ENCODE measurements around the gene RPLP2. TPM values are rescaled to one million over a fixed set of nuclear protein-coding genes. Genes with fewer than 3 reads are reported as not detected.

Gene RPLP2
- total RNA-seq, 5 donors from 2014 or later (not counting 1 experiment from before 2014, with no cell fraction given) = 4,736 to 5,826 (median 5,260) TPM

DNA sequence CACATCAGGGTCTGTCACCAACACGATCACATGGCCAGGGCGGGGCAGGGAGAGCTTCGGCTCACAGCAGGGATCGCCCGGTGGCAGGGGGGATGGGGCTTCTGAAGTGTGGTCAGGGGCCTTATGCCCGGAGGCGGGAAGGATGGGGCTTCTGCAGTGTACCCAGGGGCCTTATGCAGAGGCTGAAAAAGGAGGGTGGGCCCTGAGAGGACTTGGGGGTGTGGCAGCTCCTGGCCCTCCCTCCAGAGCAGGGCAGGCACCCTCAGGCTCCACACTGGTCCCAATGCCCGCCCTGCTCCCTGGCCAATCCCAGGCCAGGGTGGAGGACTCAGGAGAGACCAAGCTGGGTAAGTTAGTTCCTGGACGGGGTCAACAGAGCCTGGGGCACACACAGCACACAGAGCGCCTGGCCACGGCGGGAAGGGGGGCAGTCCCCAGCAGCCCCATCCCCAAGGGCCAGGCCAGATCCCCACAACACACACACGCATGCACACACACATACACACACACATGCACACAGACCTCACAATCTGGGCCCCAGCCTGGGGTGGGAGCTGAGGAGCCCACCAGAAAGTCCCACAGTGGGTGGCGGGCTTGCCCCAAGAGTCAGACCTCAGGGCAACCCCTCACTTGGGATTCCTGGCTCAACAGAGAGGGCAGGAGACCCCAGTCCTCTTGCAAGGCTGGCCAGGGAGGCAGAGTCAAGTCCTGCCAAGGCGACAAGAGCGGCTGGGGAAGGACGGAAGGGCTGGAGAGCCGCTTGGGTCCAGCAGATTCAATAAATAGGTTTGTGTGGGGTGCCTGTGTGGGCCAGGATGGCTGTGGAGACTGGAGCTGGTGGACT lies 18.8 kb upstream of the RPLP2 start:
- Mint-ChIP-seq H3K27me3 (peaks cover 0 to 7% of the 10 kb centered on the region in 2 donors), H3K4me3 (no peak overlapping the region), H3K36me3 (peaks cover 3% of the 10 kb centered on the region), H3K27ac (no peak overlapping the region), H3K4me1 (peaks cover 3 to 11% (median 5%) of the 10 kb centered on the region in 3 donors), H3K9me3 (no peaks in the 10 kb centered on the region)
- 94% methylated on average over 12 of the region's 18 CpGs for WGBS (ENCODE audit: insufficient coverage)
- H3K4me3 ChIP-seq (ENCODE audit: control insufficient read depth in 1 of 2, extremely low read depth in 1 of 2, low read length in 1 of 2) = no peak overlapping the region
- H3K36me3 ChIP-seq (ENCODE audit: control insufficient read depth in 2 of 2, extremely low read depth in 1 of 2, insufficient read depth in 1 of 2, low read length in 1 of 2) = peaks cover 6 to 26% of the 10 kb centered on the region in 2 donors
- peaks cover 0 to 33% of the 10 kb centered on the region in 2 experiments for H3K27me3 ChIP-seq (replicated peaks in 1 of 2; ENCODE audit: control insufficient read depth in 2 of 2, extremely low read depth in 1 of 2, insufficient read depth in 2 of 2, low read length in 1 of 2)
- no peak for ATAC-seq (replicated peaks in 1 of 4)
- H3K4me1 ChIP-seq (ENCODE audit: control insufficient read depth in 1 of 2, extremely low read depth in 1 of 2, insufficient read depth in 2 of 2, low read length in 2 of 2) = peaks cover 4 to 45% of the 10 kb centered on the region in 2 experiments
- POLR2A ChIA-PET = no interaction called here
- H3K27ac ChIP-seq (ENCODE audit: low read length) = no peak overlapping the region
- DNase-seq = no peak
- H3K9me3 ChIP-seq = no peaks in the 10 kb centered on the region
- CTCF ChIA-PET = no interaction called here

DNA sequence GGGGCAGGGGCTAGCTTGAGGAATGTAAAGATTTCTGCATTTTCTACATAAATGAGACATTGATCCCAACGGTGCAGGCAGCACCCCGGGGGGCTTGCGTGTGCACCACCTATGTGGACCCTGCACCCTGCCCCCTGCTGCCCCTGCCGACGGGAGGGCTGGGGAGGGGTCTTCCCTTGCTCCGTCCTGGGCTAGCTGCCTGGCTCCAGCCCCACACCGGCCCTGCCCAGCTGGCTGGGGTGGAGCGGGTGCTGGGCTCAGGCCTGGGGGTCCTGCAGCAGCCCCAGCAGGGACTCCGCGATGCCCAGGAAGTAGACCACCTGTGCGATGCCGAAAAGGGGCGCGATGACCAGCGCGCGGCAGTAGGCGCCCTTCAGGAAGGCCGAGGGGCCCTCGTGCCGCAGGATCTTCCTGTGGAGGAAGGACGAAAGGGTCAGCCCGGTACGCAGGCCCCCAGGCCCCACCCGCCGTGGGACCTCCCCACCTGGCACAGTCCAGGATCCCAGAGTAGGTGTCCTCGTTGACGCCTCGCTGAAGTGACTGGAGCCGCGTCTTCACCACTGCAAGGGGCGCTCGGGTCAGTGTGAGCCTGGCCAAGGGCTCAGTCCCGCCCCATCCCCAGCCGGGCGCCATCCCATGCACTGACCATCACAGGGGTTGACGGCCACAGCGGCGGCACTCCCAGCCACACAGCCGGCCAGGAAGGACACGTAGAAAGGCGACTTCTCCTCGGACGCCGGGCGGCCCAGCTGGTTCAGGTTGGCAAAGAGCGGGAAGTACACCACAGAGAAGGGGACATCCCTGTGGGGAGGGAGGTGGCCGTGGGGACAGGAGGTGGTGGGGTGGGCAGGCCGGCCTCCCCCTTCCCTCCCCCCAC lies 17.9 kb upstream of the RPLP2 start:
- Mint-ChIP-seq H3K9me3 (no peaks in the 10 kb centered on the region), H3K27ac (no peak overlapping the region), H3K27me3 (peaks cover 0 to 7% of the 10 kb centered on the region in 2 donors), H3K36me3 (peaks cover 3% of the 10 kb centered on the region), H3K4me3 (no peak overlapping the region), H3K4me1 (peaks cover 9 to 19% (median 12%) of the 10 kb centered on the region in 3 donors)
- ATAC-seq (replicated peaks in 1 of 4) (no peak), DNase-seq (no peak)
- POLR2A ChIA-PET = no interaction called here
- Histone ChIP-seq H3K4me3 (ENCODE audit: control insufficient read depth in 1 of 2, extremely low read depth in 1 of 2, low read length in 1 of 2) (no peak overlapping the region), H3K9me3 (no peaks in the 10 kb centered on the region), H3K27ac (ENCODE audit: low read length) (no peak overlapping the region), H3K27me3 (replicated peaks in 1 of 2; ENCODE audit: control insufficient read depth in 2 of 2, extremely low read depth in 1 of 2, insufficient read depth in 2 of 2, low read length in 1 of 2) (peaks cover 0 to 33% of the 10 kb centered on the region in 2 experiments), H3K4me1 (ENCODE audit: control insufficient read depth in 1 of 2, extremely low read depth in 1 of 2, insufficient read depth in 2 of 2, low read length in 2 of 2) (peaks cover 11 to 54% of the 10 kb centered on the region in 2 experiments), H3K36me3 (ENCODE audit: control insufficient read depth in 2 of 2, extremely low read depth in 1 of 2, insufficient read depth in 1 of 2, low read length in 1 of 2) (peaks cover 6 to 26% of the 10 kb centered on the region in 2 donors)
- CTCF ChIA-PET = no interaction called here
- 97% methylated on average over 33 of the region's 49 CpGs for WGBS (ENCODE audit: insufficient coverage)

DNA sequence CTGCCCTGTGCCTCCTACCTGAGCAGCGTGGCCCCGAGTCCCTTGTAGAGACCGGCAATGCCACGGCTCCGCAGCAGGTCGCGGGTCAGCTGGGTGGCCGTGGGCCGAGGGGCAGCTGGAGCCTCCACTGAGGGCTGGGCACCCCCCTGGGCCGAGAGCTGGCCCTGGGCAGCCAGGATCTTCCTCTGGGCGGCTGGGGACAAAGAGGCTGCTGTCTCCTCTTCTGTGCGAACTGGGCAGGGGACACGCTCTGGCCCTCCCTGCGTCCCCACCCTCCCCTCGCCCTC lies 17.3 kb upstream of the RPLP2 start:
- Histone ChIP-seq H3K4me3 (ENCODE audit: control insufficient read depth in 1 of 2, extremely low read depth in 1 of 2, low read length in 1 of 2) (no peak overlapping the region), H3K27me3 (replicated peaks in 1 of 2; ENCODE audit: control insufficient read depth in 2 of 2, extremely low read depth in 1 of 2, insufficient read depth in 2 of 2, low read length in 1 of 2) (peaks cover 0 to 33% of the 10 kb centered on the region in 2 experiments), H3K36me3 (ENCODE audit: control insufficient read depth in 2 of 2, extremely low read depth in 1 of 2, insufficient read depth in 1 of 2, low read length in 1 of 2) (peaks cover 6 to 26% of the 10 kb centered on the region in 2 donors), H3K27ac (ENCODE audit: low read length) (no peak overlapping the region), H3K4me1 (ENCODE audit: control insufficient read depth in 1 of 2, extremely low read depth in 1 of 2, insufficient read depth in 2 of 2, low read length in 2 of 2) (peaks cover 16 to 60% of the 10 kb centered on the region in 2 experiments), H3K9me3 (no peaks in the 10 kb centered on the region)
- 97% methylated on average over 9 of the region's 15 CpGs for WGBS (ENCODE audit: insufficient coverage)
- Mint-ChIP-seq H3K36me3 (peaks cover 3% of the 10 kb centered on the region), H3K27me3 (peaks cover 0 to 7% of the 10 kb centered on the region in 2 donors), H3K4me1 (peaks cover 15 to 24% (median 16%) of the 10 kb centered on the region in 3 donors), H3K9me3 (no peaks in the 10 kb centered on the region), H3K4me3 (no peak overlapping the region), H3K27ac (no peak overlapping the region)
- POLR2A ChIA-PET = no interaction called here
- ATAC-seq (replicated peaks in 1 of 4) = no peak
- no peak for DNase-seq
- CTCF ChIA-PET = no interaction called here

DNA sequence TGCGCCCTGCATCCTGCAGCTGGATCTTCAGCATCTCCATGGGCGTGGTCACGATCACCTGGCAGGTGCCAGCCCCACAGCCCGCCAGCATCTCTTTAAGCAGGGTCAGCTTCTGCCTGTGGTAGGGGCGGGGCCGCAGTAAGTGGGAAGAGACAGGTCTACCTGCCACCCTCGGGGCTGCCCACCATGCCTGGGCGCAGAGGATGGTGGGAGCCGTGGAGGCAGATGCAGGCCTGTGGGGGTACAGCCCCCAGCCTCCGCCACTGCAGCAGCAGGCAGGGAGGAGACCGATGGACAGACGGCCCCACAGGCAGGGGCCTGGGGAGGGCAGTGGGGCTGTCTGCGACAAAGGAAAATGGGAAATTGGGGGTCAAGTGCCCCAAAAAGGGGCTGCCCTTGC lies 16.9 kb upstream of the RPLP2 start:
- Histone ChIP-seq H3K27ac (ENCODE audit: low read length) (no peak overlapping the region), H3K4me3 (ENCODE audit: control insufficient read depth in 1 of 2, extremely low read depth in 1 of 2, low read length in 1 of 2) (no peak overlapping the region), H3K4me1 (ENCODE audit: control insufficient read depth in 1 of 2, extremely low read depth in 1 of 2, insufficient read depth in 2 of 2, low read length in 2 of 2) (peaks cover 16 to 58% of the 10 kb centered on the region in 2 experiments), H3K27me3 (replicated peaks in 1 of 2; ENCODE audit: control insufficient read depth in 2 of 2, extremely low read depth in 1 of 2, insufficient read depth in 2 of 2, low read length in 1 of 2) (peaks cover 0 to 33% of the 10 kb centered on the region in 2 experiments), H3K36me3 (ENCODE audit: control insufficient read depth in 2 of 2, extremely low read depth in 1 of 2, insufficient read depth in 1 of 2, low read length in 1 of 2) (peaks cover 6 to 26% of the 10 kb centered on the region in 2 donors), H3K9me3 (no peaks in the 10 kb centered on the region)
- DNase-seq = no peak
- H3K27ac Mint-ChIP-seq = no peak overlapping the region
- 91% methylated on average over 7 of the region's 13 CpGs for WGBS (ENCODE audit: insufficient coverage)
- CTCF ChIA-PET = no interaction called here
- peak overlapping the region in 1 of 3 donors; percentile 24 for H3K4me3 Mint-ChIP-seq
- ATAC-seq (replicated peaks in 1 of 4) = no peak
- H3K27me3 Mint-ChIP-seq = peaks cover 0 to 7% of the 10 kb centered on the region in 2 donors
- POLR2A ChIA-PET = no interaction called here
- peaks cover 13 to 23% (median 16%) of the 10 kb centered on the region in 3 donors for H3K4me1 Mint-ChIP-seq
- peaks cover 3% of the 10 kb centered on the region for H3K36me3 Mint-ChIP-seq
- no peaks in the 10 kb centered on the region for H3K9me3 Mint-ChIP-seq

DNA sequence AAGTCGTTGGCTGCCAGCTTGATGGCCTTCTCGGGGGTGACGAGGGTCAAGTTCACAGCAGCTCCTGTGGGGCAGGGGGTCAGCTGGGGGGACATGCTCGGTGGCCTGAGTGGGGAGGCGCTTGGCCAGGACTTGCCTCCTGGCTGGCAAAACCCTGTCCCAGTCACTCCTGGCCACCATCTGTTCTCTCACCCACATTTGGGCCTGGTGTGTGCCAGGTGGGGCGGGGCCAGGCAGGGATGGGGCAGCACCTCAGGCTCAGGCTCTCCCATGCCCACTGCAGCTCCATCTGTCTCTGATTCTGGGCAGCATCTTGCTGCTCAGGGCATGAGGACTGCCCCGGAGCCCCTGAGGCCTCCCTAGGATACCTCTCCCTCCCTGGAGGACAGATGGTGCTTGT lies 16.2 kb upstream of the RPLP2 start:
- no peak overlapping the region for H3K27ac Mint-ChIP-seq
- peaks cover 12 to 22% (median 16%) of the 10 kb centered on the region in 3 donors for H3K4me1 Mint-ChIP-seq
- Histone ChIP-seq H3K27me3 (replicated peaks in 1 of 2; ENCODE audit: control insufficient read depth in 2 of 2, extremely low read depth in 1 of 2, insufficient read depth in 2 of 2, low read length in 1 of 2) (peaks cover 0 to 26% of the 10 kb centered on the region in 2 experiments), H3K27ac (ENCODE audit: low read length) (no peak overlapping the region), H3K4me1 (ENCODE audit: control insufficient read depth in 1 of 2, extremely low read depth in 1 of 2, insufficient read depth in 2 of 2, low read length in 2 of 2) (peaks cover 14 to 55% of the 10 kb centered on the region in 2 experiments), H3K4me3 (ENCODE audit: control insufficient read depth in 1 of 2, extremely low read depth in 1 of 2, low read length in 1 of 2) (no peak overlapping the region), H3K36me3 (ENCODE audit: control insufficient read depth in 2 of 2, extremely low read depth in 1 of 2, insufficient read depth in 1 of 2, low read length in 1 of 2) (peaks cover 6 to 26% of the 10 kb centered on the region in 2 donors), H3K9me3 (no peaks in the 10 kb centered on the region)
- DNase-seq = no peak
- ATAC-seq (replicated peaks in 1 of 4) = no peak
- peaks cover 0 to 7% of the 10 kb centered on the region in 2 donors for H3K27me3 Mint-ChIP-seq
- H3K9me3 Mint-ChIP-seq = no peaks in the 10 kb centered on the region
- ChIA-PET CTCF (no interaction called here), POLR2A (interaction anchor here in 1 of 2 donors (0.5 kb wide), 2 partner anchors 13 to 16 kb away, joined by 3 read pairs; no protein-coding TSS in a partner anchor)
- 100% methylated on average over 5 of the region's 7 CpGs for WGBS (ENCODE audit: insufficient coverage)
- peaks cover 3% of the 10 kb centered on the region for H3K36me3 Mint-ChIP-seq
- H3K4me3 Mint-ChIP-seq = peak overlapping the region in 1 of 3 donors; percentile 48

DNA sequence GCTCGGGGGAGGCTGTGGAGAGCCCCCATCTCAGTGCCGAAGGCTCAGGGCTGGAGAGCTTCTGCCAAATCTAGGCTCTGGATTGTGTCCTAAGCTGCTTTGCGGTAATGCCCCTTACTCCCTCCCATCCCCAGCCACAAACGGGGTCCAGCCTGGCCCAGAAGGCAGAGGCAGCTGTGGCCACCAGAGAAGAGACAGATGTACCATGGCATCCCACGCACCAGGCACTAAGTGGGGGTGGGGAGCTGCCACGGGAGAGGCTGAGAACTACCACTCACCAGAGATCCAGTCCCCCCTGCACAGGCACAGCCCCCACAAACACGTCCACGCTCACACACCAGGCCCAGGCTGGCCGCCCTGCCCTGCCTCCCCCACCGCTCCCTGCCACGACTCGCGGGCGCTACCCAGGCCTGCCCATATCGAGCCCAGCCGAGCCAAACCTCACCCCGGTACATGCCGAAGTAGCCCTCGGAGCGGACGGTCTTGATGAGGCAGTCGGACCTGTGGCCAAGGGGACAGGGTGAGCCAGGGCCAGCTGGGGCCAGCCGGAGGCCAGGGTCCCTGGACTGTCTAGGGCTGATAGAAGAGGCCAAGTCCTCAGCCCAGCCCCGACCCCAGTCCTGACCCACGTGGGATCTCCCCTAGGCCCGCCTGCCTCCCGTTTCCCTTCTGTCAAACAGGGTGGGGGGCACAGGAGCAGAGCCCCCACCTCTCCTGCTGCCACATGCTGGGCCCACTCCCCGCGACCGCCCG lies 15.6 kb upstream of the RPLP2 start:
- no peak overlapping the region for H3K27ac ChIP-seq (ENCODE audit: low read length)
- H3K27ac Mint-ChIP-seq = no peak overlapping the region
- peaks cover 10 to 19% (median 16%) of the 10 kb centered on the region in 3 donors for H3K4me1 Mint-ChIP-seq
- peaks cover 6 to 26% of the 10 kb centered on the region in 2 donors for H3K36me3 ChIP-seq (ENCODE audit: control insufficient read depth in 2 of 2, extremely low read depth in 1 of 2, insufficient read depth in 1 of 2, low read length in 1 of 2)
- peaks cover 0 to 4% of the 10 kb centered on the region in 2 donors for H3K27me3 Mint-ChIP-seq
- ChIA-PET POLR2A (no interaction called here), CTCF (no interaction called here)
- ATAC-seq (replicated peaks in 1 of 4) (no peak), DNase-seq (no peak)
- 94% methylated on average over 21 of the region's 31 CpGs for WGBS (ENCODE audit: insufficient coverage)
- H3K4me3 ChIP-seq (ENCODE audit: control insufficient read depth in 1 of 2, extremely low read depth in 1 of 2, low read length in 1 of 2) = no peak overlapping the region
- H3K9me3 Mint-ChIP-seq = no peaks in the 10 kb centered on the region
- no peaks in the 10 kb centered on the region for H3K9me3 ChIP-seq
- peaks cover 14 to 55% of the 10 kb centered on the region in 2 experiments for H3K4me1 ChIP-seq (ENCODE audit: control insufficient read depth in 1 of 2, extremely low read depth in 1 of 2, insufficient read depth in 2 of 2, low read length in 2 of 2)
- H3K36me3 Mint-ChIP-seq = peaks cover 3% of the 10 kb centered on the region
- peaks cover 0 to 20% of the 10 kb centered on the region in 2 experiments for H3K27me3 ChIP-seq (replicated peaks in 1 of 2; ENCODE audit: control insufficient read depth in 2 of 2, extremely low read depth in 1 of 2, insufficient read depth in 2 of 2, low read length in 1 of 2)
- peak overlapping the region; percentile 25 to 88 (median 43) for H3K4me3 Mint-ChIP-seq

Data from T-cell (primary cell).